HTR-8/SVneo (cell line): ENCODE measurements around the gene CNTN4.

ENCODE experiments used
- DNase-seq: peaks from one replicate; pipeline ENCODE4 v3.0.0; 2011; ENCODE audit warnings: low spot score, mixed read lengths; ENCODE audit not compliant: insufficient read length
- FAIRE-seq: peaks from 2 replicates; lab custom pipeline; 2011; peaks lifted over from hg19 to GRCh38; lab: Jason Lieb, UNC

The CNTN4 gene

DNA sequence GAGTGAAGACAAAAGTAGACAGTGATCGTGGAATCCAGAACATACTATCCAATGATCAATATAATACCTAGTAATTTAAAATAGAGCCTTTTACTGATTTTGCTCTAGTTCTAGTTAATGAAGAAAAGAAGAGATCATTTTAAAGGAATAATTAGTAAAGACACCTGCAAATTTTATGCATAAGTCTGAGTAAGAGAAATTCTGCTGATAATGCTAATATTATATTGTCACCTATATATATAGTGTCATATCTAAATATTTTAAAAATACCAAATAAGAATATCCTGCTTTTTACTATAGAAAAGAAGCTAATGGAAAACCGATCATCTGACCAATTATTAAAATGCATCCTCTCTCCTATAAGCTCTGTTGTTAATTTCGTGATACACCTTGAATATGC, 152.1 kb downstream of the CNTN4 start:
- DNase-seq (no peak), FAIRE-seq (no peak)

DNA sequence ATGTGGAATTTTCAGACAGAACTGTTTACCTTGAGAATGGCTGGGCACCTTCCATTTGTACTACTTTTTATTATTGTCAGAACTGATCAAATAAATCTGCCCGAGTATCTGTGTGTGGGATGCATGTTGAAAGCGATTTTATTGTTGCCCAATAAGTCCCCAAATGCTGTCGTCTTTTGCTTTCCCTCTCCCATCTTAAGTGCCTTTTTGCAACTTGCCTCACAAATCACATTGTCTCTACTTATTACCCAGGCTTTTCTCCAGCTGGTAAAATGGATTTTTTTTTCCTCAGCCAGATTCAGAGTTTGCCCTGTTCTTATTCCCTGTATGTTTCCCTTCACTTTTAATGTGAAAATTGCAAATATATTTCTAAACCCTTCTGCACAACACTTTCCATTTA, 163.1 kb downstream of the CNTN4 start:
- DNase-seq (no peak), FAIRE-seq (no peak)

DNA sequence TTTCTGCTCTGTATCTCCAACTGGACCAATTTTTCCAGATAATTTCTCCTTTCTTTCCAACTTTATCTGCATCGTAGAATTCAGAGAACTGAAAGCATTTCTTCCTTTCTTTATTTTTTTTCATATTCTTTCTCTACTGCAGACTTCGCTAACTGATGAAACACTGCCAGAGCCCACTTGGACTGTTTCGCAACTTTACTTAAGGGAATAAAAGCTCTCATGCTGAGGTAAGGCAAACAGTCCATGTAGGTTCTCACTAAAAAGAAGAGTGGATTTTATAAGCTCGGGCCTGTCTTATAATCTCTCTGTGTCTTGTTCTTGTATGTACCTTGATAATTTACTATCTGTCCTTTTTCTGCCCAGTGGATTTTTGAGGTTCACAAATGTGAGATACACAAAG, 163.5 kb downstream of the CNTN4 start:
- no peak for FAIRE-seq

DNA sequence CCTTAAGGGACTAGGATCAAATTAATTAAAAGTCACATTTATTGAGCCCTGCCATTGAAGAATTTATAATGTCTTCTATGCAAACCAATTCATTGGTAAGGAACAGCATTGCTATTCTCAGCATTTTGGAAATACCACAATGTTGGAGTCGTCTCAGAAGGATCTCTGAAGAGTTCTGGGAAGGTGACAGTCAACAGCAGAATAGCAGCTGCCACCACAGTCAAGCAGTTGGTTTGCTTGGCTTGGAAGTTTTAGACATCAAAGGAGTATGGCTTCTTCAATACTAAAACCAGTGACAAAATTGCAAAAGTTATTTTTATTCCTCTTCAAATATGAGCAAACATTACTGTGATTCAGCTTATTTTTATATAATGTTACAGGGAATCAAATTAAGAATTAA, 167.9 kb downstream of the CNTN4 start:
- FAIRE-seq (no peak), DNase-seq (no peak)

More for the DNA sequence above, 163.5 kb downstream of the CNTN4 start:
- no peak for DNase-seq

DNA sequence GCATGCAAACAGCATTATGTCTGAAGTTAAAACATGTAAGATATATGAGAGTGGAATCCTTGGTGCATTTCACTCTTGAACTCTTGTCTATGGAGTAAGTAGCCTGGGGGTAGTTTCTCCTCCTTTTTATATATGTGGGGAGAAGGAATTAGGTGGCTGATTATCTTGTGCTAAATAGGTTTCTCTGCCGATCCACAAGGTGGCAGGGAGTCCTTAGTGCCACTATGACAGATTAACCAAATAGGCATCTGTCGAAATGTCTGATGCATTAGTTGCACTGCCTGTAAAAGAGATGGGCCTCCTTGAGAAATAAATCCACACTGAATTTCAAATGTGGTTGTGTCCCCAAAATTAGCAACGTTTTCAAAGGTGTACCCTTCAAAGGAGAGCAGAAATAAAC, 170.1 kb downstream of the CNTN4 start:
- FAIRE-seq: no peak

DNA sequence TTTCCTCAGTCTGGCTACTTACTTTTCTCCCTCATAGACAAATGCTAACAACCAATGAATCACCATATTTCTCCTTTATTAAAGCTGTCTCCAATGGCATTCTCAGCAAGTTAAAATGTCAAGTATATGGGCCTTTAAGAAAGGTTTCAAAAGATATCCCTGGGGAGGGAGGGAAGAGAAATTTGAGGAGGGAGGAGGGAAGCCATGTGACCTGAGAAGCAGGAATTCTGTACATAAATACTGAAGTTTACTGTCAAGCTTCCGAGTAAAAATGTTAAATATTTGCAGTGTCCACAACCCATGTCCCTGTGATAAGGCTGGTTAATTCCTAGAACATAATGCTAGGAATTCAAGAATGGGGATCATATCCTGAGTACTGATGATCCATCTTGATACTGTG, 175.9 kb downstream of the CNTN4 start:
- FAIRE-seq (no peak), DNase-seq (no peak)

More for the DNA sequence above, 170.1 kb downstream of the CNTN4 start:
- no peak for DNase-seq

DNA sequence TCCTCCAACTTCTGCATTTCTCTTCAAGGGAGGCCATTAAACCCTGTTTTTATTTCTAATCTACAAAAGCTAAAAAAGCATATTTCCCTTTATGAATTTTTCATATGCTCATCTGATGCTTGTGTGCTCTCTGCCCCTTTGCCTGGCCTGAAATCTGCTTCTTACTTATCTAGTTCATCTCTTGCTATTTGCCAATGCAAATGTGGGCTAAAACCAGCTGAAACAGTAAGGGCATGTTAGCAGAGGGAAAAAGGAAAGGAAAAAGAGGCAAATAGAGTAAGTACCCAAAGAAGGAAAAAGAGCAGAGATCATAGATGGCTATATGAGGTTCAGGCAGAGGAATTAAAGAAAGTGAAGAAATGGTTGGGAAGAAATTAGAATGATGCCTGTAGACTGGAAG, 185.2 kb downstream of the CNTN4 start:
- DNase-seq (no peak), FAIRE-seq (no peak)

DNA sequence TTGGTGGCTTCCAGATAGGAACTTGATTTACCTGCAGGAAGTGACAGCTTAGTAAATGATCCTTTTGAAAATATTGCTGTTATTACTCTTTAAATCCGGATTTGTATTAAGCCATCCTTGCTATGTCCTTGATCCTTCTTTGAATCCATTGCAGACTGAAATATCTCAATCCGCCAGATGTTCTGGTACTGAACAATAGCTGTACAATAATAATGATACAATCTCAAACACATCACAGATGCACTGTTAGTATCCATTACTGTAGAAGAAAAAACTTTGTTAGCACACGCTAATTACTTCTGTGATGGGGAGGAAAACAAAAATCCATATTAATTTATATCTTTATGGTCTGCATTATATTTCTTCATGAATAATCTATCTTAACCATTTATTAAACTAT, 202.3 kb downstream of the CNTN4 start:
- FAIRE-seq: no peak
- DNase-seq: no peak

DNA sequence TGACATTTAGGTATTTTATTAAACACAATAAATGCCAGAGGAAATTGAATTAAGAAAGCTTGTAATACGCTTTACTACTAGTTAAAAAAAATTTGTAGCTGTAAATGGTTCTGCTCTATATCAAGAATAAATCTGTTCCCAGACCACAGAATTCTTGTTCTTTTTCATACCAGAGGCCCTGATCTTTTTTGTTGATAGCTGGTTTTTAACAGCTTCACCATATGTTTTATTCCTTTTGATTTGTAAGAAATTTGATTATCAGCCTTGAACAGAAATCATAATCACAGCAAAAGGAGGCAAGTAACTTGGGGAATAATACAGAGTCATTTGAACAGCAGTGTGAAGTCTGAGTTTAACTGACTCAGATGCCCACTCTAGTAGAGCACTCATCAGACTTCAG, 202.7 kb downstream of the CNTN4 start:
- no peak for DNase-seq
- FAIRE-seq: no peak

DNA sequence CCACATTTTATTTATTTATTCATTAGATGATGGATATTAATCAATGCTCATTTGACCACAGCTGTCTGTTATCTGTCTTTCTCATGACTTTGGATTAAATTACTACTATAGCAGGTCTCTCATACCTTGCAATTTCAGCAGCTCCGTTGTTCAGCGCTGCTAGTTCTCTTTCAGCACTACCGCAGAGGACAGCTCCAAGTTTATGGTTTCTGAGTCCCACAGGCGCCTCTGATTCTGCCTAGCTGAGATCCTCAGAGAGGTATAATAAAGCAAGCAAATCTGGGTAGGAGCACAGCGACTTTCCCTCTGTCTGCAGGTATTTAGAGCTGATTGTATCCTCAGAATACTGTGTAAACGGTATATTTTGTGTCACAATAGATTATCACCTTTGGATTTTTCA, 204.9 kb downstream of the CNTN4 start:
- FAIRE-seq: no peak
- no peak for DNase-seq

DNA sequence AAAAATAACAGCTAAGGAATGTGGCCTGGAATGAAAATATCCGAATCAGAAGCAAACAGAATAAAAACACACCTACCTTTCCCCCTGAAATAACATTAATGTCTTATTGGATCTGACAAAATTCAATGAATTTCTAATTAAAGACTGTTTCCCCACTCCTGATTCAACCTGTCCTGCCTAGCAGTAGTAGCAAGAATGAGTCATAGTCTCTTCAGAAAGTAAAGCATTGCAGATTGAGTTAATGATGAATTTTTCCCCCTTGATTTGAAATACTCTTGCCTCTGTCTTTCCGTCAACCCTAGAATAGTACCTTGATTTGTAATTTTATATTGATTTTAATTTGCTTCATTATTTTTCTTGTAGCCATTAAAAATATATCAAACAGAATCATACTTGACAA, 212.4 kb downstream of the CNTN4 start:
- DNase-seq (no peak), FAIRE-seq (no peak)

DNA sequence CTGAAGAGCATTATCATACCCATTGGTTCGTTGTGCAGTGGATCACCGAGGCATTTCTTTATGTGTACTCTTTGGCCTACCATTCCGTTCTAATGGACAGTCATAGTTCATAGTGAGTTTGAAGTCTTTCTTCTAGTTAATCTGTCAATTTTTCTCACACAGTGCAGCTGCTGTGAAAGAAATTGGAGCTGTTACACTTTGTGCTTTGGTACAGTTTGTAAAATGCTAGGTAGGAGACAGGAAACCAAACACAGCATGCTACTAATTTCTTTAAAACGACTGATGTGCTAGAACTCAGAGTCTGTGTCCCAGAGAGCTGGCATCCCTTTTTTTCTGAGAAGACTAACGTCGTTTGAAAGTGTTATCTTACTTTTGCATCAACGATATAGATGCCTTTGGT, 218.9 kb downstream of the CNTN4 start:
- no peak for DNase-seq
- no peak for FAIRE-seq

DNA sequence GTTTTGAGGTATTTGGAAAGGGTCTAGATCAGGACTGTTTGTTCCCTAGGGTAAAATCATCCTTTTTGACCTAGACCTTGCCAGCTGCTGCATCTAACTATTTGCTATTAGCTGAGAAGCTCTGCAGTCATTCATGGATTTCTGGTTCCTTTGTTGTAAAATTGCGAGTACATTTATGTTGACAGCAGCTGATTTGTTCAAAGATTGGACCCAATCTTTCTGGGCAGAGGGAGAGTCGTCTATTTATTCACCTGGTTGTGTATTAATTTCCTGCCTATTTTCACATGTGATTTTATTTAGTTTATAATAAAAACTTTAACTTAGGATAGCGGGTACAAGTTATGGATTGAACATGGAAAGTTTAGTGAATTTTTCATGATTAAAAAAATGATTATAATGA, 236.3 kb downstream of the CNTN4 start:
- no peak for FAIRE-seq
- DNase-seq: no peak

DNA sequence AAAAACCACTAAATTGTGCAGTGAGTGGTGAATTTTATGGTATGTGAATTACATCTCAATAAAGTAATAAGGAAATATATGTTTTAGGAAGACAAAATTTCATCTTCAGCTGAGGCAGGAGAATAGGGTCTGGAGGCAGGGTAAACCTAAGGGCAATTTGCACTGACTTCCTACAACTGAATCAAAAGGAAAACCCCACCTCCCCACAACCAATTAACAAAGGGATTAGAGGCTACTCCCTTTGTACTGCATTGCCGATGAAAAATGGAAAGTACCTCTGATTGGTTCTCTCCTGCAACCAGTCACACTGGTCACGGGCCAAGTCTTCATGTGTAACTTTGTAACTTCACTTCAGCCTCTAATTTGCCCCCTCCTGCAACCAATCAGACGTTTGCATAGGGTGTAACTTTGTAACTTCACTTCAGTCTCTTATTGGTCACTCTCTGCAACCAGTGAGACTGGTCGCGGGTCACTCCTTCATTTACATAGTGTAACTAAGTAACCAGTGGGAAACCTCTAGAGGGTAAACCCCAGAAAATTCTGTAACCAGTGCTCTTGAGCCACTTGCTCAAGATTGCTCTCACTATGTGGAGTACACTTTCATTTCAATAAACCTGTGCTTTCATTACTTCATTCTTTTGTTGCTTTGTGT, 244.5 kb downstream of the CNTN4 start:
- FAIRE-seq (no peak), DNase-seq (no peak)

DNA sequence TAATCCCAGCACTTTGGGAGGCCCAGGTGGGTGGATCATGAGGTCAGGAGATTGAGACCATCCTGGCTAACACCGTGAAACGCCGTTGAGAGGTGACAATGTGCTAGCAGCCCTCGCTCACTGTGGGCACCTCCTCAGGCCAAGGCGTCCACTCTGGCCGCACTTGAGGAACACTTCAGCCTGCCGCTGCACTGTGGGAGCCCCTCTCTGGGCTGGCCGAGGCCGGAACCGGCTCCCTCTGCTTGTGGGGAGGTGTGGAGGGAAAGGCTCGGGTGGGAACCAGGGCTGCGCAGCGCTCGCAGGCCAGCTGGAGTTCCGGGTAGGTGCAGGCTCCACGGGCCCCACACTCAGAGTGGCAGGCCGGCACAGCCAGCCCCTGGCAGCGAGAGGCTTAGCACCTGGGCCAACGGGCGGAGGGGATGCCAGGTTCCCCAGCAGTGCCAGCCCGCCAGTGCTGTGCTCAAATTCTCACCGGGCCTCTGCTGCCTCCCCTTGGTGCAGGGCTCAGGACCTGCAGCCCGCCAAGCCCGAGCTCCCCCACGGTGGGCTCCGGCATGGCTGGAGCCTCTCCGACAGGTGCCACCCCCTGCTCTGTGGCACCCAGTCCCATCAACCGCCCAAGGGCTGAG, 253.6 kb downstream of the CNTN4 start:
- DNase-seq: no peak
- no peak for FAIRE-seq

DNA sequence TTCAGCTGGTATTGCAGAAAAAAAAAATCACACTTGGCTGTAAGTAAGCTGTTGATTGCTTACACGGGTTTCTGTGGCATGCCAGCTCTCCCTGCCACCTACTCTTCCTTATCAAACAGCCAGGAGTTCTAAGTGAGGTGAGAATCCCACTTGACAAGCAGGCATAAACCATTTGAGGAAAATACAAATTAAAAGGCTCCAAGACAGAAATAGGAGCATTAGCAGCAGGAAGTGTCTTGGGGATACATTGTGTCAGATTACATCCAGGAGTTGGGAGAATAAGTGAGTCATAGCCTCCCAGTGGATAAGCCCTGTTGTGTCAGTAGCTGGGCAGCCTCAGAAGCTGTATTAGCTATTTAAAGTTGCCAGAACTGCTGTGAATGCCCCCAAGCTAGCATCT, 256.0 kb downstream of the CNTN4 start:
- FAIRE-seq (no peak), DNase-seq (no peak)

DNA sequence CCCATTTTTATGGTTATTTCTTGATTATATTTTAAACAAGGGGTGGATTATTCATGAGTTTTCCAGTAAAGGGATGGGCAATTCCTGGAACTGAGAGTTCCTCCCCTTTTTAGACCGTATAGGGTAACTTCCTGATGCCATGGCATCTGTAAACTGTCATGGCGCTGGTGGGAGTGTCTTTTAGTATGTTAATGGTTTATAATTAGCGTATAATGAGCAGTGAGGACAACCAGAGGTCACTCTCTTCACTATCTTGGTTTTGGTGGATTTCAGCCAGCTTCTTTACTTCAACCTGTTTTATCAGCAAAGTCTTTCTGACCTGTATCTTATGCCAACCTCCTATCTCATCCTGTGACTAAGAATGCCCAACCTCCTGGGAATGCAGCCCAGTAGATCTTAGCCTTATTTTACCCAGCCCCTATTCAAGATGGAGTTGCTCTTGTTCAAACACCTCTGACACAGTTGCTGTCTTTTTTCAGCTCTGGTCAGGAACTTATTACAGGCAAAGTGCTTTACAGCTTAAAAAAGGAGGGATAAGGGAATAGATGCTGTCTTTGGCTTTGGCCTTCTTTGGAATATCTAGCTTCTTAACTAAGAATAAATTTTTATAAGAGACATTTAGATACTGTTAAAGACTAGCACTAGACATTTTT, 257.8 kb downstream of the CNTN4 start:
- FAIRE-seq: no peak
- DNase-seq: no peak

DNA sequence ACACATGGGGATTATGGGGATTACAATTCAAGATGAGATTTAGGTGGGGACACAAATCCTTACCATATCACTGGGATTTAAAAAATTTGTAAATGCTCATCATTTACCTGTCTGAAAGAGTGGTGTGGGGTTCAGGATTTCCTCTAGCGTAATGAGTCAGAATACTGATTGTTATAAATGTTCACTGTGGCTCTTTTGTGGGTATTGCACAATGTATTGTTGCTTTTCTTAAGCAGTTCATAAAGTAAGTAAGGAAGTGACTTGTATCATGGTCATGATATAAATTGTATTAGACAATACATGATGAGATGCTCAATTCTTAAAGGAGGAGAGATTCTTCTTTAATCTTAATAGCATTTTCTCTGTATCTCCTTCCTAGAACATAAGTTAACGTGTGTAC, 262.1 kb downstream of the CNTN4 start:
- no peak for FAIRE-seq
- DNase-seq: no peak

DNA sequence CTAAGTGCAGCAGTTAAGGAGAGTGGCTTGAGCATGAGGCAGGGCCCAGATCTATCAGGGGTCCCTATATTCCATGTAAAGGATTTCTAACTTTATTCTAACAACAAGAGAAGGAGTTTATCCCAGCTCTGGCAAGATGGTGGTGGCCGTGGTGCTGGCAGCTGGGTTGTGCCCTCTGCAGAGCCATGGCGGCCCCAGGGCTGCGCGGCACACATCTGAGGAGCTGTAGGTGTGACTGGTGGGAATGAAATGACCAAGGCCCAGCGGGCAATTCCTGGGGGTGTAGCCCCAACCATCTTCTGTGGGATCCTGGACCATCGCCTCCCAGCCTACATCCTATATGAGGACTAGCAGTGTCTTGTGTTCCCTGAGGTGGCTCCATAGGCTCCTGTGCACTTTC, 263.5 kb downstream of the CNTN4 start:
- FAIRE-seq: no peak

DNA sequence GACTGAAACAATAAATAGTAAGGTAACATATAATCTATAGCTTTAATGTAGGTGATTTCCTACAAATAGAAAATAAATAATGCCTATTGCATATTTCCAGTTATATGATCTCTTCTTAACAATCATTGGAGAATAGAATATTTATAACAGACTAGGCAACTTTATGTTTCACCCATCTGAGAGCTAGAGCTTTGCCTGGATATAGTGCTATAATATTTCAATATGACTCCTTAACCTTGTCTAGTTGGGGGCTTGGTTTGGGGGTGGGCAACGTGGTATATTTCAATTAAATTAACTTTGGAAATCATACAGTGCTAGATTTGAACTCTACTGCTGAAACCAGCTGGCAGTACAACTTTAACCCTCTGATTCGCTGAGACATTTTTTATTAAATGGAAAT, 265.2 kb downstream of the CNTN4 start:
- no peak for DNase-seq
- FAIRE-seq: no peak

More for the DNA sequence above, 263.5 kb downstream of the CNTN4 start:
- no peak for DNase-seq

DNA sequence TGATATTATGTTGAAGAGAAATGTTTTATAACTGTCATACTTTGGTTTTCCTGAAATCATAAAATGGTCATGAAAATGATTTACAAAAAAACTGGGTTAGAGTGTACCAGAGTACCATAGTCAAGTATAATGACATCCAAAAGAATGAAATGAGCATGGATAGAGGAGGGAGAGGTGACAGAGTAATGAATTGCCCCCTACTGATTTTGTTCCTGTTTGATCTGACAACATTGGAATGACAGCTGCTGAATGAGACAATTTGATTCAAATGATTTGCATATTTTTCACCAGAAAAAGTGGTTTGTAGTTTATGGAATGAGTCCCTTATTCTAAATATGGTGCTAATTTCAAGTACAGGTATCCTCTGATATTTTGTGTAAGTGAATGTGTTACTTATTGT, 271.7 kb downstream of the CNTN4 start:
- DNase-seq: no peak
- FAIRE-seq: no peak

DNA sequence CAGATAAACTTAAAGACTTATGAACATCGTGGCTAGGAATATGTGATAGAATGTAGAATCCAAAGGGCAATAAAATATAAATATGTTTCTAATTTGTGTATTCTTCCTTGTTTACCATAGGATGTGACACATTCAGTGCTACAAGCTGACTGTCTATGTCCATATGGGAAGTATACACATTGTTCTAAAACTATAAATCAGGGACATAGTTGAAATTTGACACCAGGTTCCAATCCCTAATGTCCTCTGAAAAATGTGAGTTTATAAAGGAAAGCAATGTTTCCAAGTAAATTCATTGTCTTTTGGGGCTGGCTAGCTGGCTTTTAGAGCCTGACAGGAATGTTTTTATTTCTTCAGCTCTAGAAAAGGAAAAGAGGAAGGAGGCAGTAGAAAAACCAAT, 273.6 kb downstream of the CNTN4 start:
- DNase-seq (no peak), FAIRE-seq (no peak)
